Daoy (cell line): ENCODE results near the gene MOB1A. TPM values are rescaled to one million over a fixed set of nuclear protein-coding genes. Genes with fewer than 3 reads are reported as not detected.
A peak's percentile ranks its signal among the peaks of the same experiment; 100 is the strongest.
"Not testable (repeated sequence)": the region's sequence is repeated elsewhere in the genome, so short reads cannot be mapped to it uniquely, and the experiment has no call there.

Experiments
- DNase-seq: peaks from one replicate; pipeline ENCODE4 v3.0.0-alpha.2; 2015; ENCODE audit warnings: low read depth
- total RNA-seq: library from RNA; depleted of rRNA; stranded (reverse); fragments of >200 nt; shearing (Covaris generic); gene quantifications from 2 replicates; pipeline ENCODE4 v1.2.3, GENCODE V29; 2014; rRNA removed

Gene MOB1A
- total RNA-seq, result 101 and 164 TPM in 2 replicates

DNA sequence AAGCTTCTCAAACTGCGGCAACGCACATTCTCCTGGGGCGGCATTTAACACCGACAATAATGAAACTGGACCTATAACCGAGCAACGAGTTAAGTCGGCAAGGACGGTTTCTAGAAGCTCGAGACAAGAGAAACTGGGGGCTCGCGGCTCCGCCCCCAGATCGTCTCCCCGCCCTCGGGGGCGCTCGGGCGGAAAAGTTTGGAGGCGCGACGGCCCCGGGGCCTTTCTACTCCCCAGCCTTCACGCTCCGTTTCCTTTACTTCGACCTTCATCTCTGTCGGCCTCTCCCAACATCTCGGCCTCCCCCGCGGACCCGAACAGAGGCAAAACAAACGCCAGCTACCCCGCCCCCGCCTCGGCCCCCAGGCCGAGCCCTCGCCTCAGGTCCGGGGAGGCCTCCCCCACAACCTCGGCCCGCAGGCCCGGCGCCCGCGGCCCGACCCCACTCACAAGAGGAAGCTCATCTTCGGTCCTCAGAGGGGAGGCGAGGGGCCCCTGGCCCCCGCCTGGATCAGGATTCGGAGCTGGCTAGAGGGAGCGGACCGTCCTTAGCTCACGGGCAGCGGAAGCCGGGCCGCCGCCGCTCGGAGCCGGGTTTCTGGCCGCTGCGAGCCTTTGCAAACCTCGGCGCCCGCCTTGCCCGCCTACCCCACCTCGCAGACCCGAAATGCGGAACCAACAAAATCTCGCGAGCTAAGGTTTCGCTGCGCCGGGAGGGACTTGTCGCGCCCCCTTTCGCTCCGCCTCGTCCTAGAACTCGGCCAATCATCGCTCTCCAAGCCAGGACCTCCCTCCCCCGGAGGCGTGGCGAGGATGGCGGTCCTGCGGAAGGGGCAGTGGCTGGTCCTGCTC, at the start of gene MOB1A:
TSS of gene MOB1A (minus strand) at position 669 of the 852 bp plus-strand sequence. CDS start at position 464, 205 bp downstream.
- peak; percentile 99 for DNase-seq

DNA sequence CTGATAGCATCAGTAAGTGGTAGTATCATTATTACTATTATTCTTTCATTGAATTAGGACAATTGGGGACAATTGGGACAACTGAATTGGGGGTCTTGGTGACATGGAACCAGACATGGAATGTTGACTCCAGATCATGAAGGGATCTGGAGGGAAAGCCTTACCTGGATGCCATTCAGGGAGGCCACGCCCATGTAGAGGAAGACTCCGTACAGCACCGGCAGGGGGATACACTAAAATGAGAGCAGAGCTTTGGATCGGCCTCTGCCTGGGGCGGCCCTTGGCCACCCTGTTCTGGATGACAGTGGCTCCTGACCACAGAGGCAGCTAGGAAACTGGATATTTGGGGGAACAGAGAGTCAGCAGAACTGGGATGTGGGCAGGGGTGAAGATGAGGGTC, 49.0 kb upstream of the MOB1A start:
- no peak for DNase-seq

DNA sequence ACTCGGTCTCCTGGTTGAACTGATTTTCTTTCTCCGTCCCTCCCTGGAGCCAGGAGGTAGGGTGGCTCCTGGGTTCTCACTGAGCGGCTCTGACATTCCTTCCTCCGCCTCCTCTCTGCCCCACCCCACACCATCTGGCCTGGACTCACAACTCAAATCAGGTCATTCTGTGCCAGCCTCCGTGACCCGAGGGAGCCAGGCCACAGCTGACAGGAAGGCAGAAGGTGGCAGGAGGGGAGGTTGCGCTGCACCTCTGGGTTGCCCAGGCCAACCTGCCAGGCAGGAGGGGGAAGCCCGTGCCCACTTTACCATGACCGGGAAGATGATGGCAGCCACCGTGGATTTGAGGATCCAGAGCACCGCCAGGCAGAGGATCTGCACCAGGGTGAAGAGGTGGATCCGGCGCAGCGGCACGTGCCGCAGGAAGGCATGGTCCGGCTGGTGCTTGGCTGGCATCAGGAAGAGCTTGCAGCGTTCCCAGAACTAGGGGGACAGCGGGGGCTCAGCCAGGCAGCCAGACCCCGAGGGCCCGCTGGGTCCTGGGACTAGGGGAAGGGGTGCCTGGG, 48.1 kb upstream of the MOB1A start:
- DNase-seq, result no peak

DNA sequence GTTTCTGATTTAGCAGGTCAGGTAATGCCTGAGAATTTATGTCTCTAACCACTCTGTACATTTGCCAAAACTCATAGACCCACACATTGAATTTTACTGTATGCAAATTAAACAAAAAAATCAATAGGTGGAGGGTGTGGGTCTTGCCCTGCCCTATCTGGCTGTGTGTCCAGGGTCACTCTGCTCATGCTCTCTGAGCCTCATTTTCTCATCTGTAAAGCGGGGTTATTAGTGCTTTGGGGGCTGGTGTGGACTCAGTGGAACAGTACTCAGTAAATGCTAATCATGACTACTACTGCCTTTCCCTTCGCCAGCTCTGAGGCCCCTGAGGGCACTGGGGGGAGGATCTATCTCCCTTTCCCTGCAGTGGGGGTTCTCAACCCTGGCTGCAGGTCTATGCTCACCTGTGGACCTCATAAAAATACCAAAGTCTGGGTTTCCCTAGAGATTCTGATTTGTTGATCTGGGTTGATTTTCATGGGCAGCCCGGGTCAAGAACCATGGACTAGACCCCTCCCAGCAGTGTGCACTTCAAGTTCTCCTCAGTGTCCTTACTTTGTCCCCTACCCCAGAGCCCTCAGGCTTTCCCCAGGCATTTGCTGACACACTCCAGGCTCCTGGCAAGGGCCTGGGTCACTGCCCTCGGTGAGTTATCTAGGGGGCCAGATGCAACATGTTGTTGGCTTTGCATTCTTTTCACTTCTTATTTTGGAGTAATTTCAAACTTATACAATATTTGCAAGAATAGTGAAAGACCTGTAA, 47.2 kb upstream of the MOB1A start:
- DNase-seq, result no peak

DNA sequence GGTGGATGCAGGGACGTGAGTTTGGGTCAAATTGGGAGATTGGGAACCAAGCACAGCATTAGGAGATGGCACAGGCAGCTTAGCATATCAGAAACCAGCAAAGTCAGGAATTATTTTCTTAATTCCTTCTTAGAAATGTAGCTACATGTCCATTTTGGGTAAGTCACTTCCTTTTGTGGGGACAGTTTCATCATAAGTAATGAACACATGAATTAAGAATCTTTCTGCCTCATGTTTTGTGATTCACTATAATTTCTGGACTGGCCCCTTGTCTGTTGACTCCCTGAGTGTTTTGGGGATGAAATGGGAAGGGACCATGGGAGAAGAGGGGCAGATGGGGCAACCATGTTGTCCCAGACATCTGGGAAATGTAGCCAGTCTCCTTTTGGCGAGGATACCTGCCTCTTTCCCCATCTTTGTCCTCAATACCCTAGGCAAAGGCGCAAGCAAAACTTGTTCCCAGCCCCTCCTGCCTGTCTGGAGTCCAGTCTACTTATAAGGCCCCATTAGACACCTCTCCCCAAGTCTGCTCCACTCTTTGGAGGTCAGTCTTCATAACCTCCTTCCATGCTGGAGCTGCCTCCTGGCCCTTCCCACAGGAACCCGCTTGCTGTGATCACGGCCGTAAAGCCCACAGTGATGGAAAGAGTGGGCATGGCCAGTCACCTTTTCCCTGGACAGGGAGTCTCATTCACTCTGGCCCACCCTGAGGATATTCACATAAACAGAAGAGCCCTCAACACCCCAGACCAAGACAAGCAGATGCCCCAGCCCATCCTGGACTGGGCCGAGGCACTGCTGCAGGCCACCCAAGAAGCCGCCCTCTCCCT, 45.5 kb upstream of the MOB1A start:
- no peak for DNase-seq

DNA sequence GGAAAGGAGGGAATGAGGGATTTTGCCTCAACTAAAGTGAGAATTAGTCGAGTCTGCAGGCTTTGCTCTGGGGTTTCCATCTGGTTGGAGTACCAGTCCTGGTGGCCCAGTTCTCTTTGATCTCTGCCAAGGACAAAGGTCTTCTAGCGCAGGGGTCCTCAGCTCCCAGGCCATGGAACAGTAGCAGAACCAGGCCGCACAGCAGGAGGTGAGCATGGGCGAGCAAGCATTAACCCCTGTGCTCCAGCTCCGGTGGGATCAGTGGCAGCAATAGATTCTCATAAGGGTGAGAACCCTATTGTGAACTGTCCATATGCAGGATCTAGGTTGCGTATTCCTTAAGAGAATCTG, 43.6 kb upstream of the MOB1A start:
- no peak for DNase-seq

DNA sequence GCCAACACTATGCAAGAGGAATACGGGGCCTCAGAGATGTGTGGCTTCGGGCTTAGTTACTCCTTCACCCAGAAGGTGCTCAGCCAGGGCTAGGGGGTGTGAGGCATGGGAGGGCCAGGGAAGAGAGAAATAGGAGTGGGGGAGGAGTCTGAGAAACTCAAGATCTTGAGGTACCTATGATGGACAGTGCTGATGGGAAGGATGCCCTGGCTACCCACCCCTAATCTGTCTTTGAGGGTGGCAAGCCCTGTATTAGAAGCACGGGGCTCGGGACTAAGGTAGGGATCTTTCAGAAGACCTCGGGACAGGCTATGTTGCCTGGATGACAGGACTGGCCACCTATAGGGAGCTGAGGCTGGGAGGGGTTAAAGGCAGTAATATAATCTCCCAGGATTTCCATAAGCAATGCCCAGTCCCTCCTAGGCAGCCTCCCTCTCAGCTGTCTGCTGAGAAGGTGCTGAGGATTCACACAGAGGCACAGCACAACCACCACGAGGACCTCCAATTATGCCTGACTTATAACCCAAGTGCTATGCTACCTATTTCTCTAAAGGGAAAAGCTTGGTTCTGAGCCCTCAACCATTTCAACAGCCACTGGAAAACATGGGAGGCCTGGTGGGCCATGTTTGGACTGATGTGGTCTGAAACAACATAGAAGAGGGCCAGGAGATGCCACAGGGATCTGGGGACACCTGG, 43.1 kb upstream of the MOB1A start:
- DNase-seq, result no peak

DNA sequence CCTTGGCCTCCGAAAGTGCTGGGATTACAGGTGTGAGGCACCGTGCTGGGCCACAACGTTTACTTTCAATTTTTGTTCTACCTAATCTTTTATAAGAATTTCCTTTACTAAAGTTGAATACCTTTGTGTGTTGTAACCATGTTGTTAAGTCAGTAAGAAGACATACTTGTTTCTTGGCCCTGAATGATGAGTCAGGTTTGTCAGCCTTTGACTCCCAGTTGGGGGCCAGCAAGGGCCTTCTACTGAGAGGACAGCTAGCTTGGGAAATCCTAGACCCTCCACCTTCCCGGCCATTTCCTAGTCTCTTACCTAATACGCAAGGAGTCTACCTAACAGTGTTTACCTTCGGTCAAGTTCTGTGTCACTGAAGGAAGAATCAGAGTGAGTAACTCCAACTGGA, 42.4 kb upstream of the MOB1A start:
- no peak for DNase-seq

DNA sequence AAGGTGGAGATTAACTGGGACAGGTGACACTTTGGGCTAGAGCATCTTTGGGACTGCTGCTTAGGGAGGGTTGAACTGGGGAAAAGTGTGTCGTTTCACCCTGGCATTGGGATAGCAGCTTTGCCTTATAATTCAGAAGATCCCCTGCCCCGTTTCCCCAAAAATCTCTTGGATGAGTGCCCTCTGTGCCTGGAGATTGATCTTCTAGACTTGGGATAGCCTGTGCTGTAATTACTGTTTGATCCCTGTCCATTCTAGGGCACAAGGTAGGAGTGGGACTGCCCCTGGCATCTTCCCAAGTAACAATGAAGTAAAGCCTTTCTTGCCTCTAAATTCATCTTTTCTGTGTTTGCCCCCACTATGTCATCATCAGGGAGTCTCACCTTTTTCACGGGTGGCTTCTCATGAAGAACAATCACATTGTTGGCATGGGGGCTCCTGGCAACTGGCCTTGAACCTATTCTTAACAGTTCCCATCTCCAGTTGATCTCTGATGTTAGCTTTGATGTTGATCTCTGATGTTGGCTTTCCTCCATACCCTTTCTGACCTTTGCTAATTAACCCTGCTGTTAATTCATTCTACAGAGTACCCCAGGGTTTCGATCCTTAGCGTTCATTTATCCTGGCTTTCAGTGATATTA, 41.3 kb upstream of the MOB1A start:
- no peak for DNase-seq

DNA sequence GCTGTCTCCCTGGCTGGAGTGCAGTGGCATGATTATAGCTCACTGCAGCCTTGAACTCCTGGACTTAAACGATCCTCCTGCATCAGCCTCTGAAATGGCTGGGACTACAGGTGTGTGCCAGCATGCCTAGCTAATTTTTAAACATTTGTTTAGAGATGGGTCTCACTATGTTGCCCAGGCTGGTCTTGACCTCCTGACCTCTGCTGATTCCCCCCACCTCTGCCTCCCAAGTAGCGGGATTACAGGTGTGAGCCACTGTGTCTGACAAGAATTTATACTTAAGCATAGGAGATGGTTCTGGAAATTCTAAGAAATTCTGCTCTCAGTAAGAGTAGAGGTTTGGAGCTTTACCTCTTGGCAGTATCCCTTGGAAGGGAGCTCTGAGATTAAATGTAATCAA, 38.0 kb upstream of the MOB1A start:
- DNase-seq, result no peak

DNA sequence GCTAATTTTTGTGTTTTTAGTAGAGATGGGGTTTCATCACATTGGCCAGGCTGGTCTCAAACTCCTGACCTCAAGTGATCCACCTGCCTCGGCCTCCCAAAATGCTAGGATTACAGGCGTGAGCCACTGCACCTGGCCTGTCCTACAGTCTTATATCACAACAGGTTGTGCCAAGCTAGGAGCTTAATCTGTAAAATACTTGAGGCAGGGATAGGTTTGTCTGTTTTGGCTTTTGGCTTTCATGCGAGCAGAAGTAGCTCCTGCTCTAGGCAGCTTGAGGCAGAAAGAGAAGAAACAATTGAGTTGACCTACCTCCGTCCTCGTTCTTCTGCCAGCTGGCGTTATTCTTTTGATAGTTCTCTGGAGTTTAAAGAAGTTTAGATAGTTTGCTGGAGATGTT, 37.1 kb upstream of the MOB1A start:
- DNase-seq, result not testable (repeated sequence)

DNA sequence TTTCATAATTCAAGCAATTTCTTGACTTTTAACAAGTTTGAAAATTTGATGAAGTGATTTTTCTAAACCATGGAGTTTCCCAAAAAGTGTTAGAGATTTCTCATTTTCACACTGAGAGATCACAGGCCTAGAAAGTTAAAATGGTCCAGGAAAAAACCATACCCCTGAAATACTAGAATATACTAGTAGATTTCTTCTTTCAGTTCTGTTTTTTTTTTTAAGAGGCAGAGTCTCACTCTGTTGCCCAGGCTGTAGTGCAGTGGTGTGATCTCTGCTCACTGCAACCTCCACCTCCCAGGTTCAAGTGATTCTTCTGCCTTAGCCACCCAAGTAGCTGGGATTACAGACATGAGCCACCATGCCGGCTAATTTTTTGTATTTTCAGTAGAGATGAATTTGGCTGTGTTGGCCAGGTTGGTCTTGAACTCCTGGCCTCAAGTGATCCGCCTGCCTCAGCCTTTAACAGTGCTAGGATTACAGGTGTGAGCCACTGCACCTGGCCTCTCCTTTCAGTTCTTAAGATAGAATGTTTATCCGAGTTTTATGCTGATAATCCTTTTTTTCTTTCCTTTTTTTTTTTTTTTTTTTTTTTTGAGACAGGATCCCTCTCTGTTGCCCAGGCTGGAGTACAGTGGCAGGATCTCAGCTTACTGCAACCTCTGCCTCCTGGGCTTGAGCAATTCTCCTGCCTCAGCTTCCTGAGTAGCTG, 34.2 kb upstream of the MOB1A start:
- no peak for DNase-seq

DNA sequence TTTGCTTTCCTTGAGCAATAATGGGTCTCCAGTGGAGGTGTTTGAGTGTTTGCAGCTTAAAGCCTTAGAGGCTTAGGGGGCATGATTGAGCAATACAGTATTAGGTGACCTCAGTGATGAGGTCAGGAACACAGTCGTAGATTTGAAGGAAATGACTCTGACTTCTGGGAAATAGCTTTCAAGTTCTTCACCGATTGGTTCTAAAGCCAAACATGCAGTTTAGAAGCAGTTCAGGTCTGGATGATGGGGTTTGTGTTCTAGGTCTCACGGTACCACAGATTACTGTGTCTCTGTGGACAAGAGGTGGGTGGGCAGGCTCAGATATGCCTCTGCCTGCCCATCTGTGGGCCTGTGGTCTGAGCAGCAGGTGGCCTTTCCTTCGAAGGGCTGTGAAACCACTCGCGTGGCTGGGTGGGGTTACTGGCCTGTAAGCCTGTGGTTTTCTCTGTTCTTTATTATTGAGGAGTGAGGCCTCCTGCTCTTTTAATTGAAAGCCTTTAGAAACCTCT, 27.6 kb upstream of the MOB1A start:
- peak; percentile 23 for DNase-seq

DNA sequence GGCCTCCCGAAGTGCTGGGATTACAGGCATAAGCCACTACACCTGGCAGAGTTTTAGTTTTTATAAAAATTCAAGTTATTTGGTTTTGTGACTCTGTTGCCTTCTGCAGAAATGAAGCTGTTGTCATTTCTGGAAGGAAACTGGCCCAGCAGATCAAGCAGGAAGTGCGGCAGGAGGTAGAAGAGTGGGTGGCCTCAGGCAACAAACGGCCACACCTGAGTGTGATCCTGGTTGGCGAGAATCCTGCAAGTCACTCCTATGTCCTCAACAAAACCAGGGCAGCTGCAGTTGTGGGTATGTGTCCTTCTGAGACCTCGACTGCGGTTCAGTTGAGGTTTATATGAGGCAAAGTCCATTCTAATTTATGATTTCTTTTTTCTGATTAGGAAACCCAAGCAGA, 26.9 kb upstream of the MOB1A start:
- DNase-seq, result no peak

DNA sequence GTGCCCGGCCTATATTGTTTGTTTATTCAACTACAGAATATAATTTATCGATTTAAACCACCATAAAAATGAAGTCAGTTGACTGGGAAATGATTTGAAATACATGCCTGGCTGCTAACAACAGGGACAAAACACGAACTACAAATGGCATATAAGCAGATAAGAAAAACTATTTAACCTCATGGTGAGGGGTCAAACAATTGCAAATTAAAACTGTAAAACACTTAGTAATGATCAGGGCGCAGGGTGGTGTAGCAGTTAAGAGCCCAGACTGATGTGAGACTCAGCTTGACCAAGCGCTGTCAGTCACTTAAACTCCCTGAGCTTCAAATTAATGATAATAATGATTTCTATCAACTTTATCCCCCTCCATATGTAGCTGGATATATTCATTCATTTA, 26.4 kb upstream of the MOB1A start:
- no peak for DNase-seq

DNA sequence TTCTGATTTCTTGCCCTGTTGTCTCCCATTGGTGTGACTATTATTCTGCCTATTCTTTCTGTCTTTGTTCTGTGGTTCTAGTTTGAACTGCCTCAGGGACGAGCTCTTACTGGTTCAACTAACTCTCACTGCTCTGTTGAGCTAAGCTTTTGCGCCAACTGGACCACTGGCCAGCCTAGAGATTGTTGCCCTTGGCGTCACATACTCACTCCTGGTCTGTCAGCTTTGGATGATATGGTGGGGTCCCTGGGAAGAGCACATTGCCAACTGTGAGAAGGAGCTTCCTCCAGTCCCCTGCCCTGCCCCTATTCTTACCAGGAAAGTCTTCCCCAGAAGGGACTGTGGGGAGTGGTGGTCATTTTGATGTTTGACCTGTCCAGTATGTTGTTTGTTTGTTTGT, 25.8 kb upstream of the MOB1A start:
- DNase-seq, result no peak

DNA sequence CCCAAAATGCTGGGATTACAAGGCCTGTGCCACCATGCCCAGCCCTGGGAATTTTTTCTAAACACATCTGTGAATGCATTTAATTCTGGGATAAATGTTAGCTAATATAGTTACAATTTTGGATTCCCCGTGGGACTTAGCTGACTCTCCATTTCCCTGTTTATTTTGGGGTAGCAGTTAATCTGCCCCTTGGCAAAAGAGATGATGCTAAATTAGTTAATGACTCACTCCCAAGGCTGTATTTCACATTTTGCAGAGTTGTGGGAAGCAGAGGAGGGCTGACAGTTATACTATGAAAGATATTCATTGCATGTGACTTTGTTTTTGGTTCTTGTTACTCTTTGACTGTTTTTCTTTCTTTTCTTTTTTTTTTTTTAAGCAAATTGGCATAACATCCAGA, 22.9 kb upstream of the MOB1A start:
- peak; percentile 35 for DNase-seq

DNA sequence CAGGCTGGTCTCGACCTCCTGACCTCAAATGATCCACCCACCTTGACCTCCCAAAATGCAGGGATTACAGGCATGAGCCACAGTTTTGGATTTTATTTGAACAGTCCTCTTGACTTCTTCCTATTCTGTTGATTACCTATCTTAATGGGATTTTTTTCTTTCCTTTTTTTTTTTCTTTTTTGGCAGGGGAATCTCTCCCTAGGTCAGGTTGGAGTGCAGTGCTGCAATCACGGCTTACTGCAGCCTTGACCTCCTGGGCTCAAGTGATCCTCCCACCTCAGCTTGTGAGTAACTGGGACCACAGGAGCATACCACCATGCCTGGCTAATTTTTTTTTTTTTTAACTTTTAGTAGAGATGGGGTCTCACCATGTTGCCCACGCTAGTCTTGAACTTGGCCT, 22.5 kb upstream of the MOB1A start:
- DNase-seq, result no peak

DNA sequence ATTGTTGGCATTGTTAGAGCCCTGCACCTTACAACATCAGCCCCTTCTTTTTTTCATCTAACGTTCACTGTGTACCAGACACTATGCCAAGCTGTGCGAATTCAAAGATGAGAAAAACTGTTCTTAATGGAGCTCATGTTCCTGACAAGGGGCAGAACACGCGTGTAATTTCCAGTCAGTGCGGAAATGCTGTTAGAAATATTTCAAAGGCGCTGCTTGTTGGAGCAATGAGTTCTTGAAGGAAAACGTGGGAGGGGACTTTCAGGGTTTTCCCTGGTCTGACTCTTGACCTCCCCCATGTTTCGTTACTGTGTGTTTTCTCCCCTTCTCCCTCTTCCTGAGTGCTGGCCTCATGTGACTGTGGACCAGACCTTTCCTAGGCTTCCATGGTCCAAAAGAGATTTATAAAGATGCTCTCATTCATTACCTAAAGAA, 21.2 kb upstream of the MOB1A start:
- peak; percentile 3 for DNase-seq

DNA sequence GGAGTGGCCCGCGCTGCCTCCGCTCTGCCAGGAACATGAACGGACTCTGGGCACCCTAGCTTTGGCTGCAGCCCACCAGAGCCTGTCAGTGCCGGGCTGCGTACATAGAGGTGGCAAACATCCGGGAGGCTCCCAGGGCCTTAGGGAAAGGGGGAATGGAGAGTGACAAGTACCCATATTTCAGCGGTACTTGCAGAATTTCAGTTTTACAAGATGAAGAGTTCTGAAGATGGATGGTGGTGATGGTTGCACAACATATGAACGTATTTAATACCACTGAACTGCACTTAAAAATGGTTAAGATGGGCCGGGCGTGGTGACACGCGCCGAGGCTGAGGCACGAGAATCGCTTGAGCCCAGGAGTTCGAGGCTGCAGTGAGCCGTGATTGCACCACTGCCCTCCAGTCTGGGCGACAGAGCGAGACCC, 20.6 kb upstream of the MOB1A start:
- DNase-seq, result no peak
